RPMI7951 (cell line): ENCODE measurements around the gene PRR5L. TPM values are rescaled to one million over a fixed set of nuclear protein-coding genes. Genes with fewer than 3 reads are reported as not detected.
"Not testable (repeated sequence)": the region's sequence is repeated elsewhere in the genome, so short reads cannot be mapped to it uniquely, and the experiment has no call there.

ENCODE experiments used
- DNase-seq: peaks from one replicate; pipeline ENCODE4 v3.0.0-alpha.2; 2012; ENCODE audit warnings: low read depth
- total RNA-seq: library from RNA; depleted of rRNA; stranded (reverse); fragments of >200 nt; shearing (Covaris generic); gene quantifications from 2 replicates; pipeline ENCODE4 v1.2.3, GENCODE V29; 2014

PRR5L gene
- total RNA-seq, 1 experiment from 2014 or later = 23.2 TPM

DNA sequence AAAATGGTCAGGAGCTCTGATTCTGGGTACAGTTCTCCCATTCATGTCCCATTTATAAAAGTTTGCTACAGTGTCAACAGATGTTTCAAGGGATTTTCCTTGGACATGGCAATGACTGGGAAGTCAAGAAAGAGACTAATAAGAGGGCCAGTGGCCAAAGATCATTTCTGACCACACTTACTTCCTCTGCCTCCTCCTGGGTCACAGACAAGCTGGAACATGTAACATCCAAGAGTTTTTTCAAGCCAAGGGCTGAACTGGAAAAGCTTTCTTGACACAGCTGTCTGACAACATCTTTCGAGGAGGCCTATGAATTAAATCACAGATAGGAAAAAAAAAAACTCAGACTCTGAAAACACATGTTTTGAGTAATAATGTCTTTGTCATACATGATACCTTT lies 15.6 kb upstream of the PRR5L start:
- DNase-seq = no peak

DNA sequence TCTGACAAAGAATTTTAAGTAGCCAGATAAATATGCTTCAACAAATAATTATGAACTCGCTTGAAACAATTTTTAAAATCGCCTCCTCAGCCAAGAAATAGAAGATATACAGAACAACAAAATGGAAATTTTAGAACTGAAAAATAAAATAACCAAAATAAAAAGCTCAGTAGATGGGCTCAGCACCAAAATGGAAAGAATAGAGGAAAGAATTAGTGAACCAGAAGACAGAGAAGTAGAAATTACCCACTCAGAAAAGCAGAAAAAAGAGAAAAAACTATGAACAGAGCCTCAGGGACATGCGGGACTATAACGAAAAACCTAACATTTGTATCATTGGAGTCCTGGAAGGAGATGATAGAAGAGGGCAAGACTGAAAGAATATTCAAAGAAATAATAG lies 14.2 kb upstream of the PRR5L start:
- DNase-seq = no peak

DNA sequence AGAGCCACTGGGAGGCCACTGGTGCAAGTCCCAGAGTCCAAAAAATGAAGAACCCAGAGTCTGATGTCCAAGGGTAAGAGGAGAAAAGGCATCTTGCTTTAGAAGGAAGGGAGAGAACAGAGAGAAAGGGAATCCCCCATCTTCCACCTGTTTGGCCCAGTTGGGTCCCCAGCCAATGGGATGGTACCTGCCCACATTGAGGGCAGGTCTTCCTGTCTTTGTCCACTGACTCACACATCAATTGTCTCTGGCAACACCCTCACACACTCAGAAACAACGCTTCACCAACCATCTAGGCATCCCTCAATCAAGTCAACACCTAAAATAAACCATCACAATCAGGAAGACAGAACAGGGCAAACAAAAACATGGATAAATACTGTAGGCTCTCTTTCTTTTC lies 13.2 kb upstream of the PRR5L start:
- DNase-seq = no peak

DNA sequence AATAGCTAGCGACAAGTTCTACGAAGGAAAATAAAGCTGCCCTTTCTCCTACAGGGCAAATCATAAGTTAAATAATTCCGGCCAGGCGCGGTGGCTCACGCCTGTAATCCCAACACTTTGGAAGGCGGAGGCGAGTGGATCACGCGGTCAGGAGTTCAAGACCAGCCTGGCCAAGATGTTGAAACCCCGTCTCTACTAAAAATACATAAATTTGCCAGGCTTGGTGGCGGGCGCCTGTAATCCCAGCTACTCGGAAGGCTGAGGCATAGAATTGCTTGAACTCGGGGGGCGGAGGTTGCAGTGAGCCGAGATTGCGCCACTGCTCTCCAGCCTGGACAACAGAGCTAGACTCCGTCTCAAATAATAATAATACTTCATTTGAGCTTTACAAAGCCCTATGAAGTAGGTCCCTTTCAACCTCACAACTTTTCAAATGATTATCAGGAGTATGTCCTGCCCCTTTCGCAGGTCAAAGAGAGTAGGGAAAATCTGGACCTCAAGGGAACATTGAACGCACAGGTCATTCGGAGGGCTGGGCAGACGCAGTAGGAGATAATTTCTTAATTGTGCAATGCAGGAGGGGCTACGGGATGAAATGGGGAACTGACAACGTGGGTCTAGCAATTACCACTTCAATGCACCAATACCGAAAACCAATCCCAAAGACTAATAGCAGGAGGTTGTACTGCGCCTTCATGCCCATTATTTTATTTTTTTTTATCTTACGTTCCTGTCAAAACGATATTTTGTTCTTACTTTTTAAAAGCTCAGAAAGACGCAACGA lies 7.5 kb upstream of the PRR5L start:
- DNase-seq = no peak

DNA sequence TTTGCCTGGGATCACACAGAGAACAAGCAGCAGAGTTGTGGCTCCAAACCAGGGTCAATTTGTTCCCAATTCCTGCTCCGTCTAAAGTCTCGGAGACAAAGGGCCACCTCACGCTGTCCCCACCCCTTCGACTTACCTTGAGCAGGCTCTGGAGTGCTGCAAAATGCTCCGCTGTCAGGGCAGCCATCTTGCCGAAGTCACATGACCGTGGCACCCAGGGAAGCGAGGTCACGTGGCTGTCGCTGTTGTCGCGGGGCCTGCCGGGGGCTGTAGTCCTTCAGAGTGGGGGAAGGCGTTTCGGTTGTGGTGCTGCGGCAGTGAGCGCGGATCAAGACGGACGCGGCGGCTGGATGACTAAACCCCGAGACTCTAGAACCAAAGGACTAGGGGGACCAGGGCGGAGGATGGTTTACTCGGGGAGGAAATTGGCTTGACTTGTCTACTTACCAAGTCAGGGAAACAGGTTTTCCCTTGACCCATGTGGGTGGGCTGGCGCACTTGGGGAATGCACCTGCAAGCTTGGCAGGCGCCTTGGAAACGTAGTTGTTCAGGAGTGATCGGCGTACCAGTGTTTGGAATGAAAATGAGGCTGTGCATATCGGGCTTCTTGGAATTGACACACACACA lies 6.7 kb upstream of the PRR5L start, which contains the start of gene COMMD9:
COMMD9 (minus strand) TSS at position 199 of the 627 bp plus-strand sequence; CDS start at position 187, 12 bp downstream.
- DNase-seq = peak; percentile 88

DNA sequence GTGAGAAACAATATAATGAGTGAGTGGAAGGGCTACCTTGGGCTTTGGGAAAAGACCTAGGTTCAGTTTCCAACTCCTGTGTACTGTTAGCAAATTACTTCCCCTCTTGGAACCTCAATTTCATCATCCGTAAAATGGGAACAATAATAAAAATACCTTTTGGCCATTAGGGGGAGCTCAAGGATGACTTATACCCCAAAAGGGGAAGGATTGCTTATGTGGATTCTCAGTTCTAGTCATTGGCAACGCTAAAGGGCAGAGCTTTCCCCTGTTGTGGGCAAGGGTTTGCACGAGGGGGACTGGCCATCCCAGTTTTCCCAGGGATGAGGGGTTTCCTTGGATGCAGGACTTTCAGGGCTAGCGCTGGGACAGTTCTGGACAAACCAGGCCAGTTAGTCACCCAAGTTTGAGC lies 3.8 kb upstream of the PRR5L start:
- peak; percentile 44 for DNase-seq

DNA sequence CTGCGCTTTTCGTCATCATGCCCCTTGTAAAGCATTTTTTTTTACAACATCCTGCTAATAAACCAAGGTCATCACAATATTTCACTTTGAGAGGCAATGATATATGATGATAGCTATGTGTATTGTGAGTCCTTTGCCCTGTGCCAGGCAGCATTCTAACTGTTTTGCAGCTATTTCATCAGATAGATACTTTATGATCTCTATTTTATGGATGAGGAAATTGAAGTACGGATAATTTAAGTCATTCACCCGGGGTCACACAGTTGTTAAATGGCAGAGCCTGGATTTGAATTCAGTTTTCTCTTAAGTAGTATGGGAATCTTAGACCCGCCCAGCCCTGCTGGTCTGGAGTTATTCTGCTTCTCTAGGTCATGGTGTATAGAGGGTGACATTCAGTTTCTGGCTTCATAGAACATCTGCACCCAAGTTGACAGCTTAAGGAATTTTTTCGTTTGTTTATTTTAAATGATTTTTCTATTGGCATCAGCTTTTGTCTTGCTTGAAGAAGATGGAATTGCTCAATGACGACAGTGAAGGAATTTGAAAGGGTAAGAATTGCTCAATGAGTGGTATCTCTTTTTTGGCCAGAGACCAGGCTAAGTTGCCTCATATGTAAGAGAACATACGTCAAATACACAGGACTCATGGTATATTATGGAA lies 926 bp downstream of the PRR5L start:
- DNase-seq = peak; percentile 18

DNA sequence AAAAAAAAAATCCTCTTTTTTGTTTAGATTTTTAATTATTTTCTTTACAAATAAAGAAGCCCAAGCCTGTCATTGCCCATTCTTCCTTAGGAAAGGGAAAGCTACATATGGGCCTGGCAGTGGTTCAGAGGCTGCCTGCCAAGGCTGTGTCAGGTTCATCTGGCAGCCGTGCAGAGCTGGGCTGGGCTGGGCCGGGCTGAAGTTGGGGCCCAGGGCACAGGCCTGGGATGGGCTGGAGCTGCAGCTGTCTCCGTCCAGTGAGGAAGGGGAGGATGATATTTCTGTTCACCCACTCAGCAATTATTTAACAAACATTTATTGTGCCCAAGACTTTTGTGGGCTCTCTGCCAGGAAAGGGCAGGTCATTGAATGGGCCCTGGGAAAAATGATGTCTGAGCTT lies 4.6 kb downstream of the PRR5L start:
- DNase-seq = peak; percentile 61

DNA sequence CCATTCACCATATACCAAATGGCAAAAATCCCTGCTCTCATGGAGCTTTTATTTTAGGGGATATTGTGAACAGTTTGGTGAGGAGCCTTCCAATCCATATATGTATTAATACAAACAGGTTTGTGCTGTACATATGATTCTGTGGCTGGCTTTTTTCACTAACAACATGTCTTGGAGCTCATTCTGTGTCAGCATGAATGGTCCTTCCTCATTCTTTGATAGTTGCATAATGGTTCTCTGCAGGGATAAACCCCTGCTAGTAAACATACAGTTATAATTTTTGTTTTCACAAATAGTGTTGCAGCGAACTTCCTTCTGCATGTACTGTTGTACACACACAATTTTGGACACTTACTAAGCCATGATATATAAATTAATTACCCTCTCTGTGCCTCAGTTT lies 8.3 kb downstream of the PRR5L start:
- no peak for DNase-seq

DNA sequence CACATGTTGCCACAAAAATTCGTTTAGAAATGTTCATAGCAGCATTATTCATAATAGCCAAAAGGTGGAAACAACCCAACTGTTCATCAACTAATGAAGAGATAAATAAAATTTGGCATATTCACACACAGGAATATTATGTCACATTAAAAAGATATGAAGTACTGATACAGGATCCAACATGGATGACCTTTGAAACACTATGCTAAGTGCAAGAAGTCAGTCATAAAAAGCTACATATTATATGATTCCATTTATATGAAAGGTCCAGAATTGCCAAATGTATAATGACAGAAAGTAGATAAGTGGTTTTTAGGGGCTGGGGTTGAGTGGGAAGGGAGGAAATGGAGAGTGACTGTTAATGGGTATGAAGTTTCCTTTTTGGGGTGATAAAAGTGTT lies 9.0 kb downstream of the PRR5L start:
- no peak for DNase-seq

DNA sequence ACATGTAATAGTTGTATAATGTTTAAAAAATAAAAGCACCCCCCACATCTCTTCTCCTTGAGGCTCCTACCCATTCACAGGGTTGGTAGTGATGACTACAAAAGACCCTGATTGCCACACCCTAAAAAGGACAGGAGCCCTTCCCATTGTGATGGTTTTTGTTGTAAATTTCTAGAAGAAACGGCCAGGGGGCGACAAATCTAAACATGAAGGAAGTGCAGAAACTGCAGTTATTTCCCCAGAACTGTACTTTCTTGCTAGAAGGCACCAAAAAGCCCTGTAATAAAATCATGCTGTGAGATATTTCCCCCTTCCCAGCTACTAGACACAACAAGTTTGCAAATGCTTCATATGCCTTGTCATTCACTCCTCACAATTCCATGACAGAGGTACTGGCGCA lies 10.8 kb downstream of the PRR5L start:
- DNase-seq = peak; percentile 60

DNA sequence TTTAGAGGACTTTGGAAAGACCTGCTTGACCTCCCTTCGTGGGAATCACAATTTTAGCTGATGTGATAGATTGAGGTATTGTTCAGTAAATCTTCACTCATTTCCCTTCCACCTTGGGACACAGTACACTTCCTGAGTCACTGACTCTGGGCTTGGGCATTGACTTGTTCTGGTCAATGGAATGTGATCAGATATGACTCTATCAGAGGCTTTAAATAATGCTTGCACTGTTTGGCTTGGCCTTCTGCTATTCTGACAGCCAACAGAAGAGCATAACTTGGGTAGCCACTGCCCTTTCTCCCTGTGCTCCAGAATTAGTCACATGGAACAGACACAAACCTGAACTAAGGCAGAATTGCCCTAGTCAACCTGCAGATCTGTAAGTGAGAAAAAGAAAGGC lies 12.5 kb downstream of the PRR5L start:
- DNase-seq = no peak

DNA sequence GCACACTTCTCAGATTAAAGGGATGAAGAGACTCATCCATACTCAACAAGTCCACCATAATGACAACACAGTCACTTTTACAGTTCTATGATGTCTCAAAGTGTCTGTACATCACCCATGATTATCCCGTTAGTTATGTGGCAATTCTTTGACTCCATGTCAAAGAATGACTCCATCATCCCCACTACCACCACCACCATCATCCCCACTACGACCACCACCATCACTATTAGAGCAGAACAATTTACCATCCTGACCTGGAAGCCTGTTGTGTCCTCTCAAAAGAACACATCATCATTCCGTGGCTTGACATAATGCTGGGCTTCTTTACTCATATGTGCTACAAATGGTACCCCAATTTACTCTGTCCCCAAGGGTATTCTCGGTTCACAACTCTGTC lies 13.7 kb downstream of the PRR5L start:
- no peak for DNase-seq

DNA sequence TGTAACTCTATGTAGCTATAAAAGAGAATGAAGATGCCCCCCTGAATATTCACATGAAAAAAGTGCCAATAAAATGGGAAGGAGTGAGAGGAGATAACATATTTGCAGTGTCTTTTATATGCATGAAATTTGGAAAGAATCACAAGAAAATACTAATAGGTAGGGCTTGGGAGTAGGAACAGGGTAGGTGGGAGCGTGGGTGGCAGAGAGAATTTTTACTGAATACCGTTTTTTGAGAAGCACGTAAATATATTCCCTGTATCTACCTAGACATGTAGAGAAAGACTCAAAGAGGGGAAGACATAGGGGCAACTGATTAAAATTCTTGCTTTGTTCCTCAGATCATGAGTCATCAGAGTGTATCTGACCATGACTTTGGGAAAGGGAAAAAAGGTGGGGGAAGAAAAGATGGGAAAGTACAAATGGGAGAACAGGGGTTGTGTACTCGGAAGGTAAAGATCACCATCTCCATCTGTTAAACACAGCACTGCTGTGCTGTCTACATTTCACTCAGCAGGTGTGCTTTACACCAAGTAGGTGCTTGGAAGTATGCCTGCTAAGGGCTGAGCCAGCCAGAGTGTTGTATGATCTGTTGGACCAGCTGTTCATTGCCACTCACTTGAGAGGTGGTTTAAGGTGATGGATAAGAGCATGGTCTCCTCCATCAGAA lies 16.0 kb downstream of the PRR5L start:
- peak; percentile 49 for DNase-seq

DNA sequence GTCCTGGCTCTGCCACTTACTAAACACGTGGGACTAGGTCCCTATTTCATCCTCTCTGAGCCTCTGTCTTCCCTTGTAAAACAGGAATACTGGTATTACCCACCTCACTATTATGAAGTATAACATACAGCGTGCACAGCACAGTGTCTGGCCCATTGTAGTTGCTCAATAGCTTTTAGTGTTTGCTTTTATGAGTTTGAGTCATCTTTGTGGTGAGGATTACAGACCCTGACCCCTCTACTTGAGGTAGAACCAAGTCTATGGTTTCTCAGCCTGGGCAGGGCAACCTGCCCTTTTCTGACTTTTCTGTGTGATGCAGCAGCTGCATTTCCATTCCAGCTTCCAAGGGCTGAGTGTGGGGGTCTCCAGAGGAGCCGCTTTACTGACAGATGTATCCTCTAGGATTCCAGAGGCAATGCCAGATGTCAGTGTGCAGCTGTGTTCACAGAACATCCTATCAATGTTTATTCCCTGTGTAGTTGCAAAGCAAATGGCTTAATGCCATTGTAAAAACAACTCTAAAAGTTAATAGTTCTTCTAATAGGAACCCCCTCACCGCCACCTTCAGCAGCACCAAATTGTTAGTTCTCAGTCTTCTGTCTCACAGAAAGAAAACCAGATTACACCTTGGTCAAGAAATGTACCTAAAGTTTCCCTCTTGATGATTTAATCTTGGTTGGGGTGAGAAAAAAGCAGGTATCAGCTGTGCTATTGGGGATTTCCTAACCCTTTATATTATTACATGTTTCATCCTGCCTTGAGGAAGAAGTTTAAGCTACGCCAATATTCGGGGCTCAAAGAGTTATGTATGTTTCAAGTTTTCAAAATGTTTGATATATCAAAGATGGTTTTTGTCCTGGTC lies 16.8 kb downstream of the PRR5L start:
- DNase-seq = peak; percentile 79

DNA sequence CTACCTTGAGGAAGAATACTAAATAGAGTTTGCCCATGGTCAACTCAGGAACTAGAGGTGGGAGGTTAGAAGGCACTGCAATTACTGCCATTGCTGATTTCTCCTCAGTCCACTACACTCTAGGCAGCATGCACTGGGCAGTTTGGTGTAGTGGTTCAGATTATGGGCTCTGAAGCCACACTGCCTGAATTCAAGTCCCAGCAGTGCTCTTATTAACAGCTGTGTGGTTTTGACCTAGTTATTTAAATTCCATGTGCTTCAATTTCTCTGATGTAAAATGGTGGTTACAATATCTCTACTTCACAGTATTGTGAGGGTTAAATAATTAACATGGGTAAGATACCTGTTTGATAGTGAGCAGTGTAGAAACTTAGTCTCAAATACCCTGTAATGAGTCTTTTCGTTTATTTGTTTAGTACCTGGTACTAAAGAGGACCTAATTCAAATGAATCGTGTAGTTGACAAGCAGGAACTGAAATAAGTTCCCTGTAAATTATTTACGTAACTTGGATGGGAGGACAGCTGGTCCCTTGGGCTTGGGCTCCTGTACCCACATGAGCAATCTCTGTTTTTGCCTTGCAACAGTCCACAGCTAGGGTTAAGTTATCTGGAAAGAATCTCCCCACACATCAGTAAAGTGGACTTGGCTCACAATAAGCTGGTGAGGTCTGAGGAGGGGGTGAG lies 17.8 kb downstream of the PRR5L start:
- DNase-seq = no peak

DNA sequence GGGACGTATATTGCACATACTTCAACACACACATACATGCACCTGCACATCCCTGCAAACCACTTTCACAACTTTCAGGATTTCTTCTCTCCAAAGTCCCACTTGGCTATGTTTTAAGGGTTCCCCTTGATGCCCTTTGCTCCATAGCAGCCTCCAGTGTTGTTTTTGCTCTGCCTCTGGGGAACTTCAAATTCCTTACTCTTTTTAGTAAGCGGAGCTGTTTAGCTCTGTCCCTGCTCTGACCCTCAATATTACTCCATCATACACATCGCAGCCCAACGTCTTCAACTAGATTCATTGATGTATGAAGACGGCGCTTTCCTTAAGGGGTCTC lies 18.3 kb downstream of the PRR5L start:
- no peak for DNase-seq

DNA sequence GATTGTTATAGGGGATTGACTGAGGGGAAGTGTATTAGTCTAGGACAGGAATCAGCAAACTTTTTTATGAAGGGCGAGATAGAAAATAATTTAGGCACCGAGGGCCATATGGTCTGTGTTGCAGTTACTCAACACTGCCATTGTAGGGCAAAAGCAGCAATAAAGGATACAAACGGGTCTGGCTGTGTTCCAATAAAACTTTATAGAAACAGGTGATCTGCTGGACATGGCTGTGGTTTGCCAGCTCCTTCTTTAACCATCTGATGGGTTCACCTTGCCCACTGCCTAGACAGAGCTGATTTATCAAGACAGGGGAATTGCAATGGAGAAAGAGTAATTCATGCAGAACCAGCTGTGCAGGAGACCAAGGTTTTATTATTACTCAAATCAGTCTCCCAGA lies 20.0 kb downstream of the PRR5L start:
- no peak for DNase-seq

DNA sequence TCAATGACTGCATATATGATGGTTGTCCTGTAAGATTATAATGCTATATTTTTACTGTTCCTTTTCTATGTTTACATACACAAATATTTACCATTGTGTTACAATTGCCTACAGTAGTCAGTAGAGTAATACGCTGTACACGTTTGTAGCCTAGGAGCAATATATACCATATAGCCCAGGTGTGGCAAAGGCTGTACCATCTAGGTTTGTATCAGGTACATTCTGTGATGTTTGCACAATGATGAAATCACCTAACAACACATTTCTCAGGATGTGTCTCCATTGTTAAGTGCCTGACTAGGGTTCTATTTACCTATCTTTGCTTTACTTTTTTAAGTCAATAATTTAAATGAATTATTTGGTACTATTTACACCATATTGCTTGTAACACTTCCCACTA lies 21.9 kb downstream of the PRR5L start:
- no peak for DNase-seq

DNA sequence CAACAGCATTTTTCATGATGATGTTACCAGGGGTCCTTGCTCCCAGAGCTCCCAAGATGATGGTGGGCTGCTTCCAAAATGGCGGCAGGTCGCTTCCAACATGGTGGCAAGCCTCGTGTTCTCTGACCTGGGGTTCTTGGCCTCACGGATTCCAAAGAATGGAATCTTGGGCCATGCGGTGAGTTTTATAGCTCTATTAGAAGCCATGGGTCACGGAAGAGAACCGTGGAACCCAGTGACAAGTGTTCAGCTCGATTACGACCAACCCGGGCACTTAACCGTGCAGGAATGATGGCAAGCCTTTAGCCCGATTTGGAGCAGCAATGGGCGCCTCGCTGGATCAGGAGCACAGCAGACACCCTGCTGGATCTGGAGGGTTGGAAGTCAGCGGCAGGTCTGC lies 28.9 kb downstream of the PRR5L start:
- DNase-seq = not testable (repeated sequence)

DNA sequence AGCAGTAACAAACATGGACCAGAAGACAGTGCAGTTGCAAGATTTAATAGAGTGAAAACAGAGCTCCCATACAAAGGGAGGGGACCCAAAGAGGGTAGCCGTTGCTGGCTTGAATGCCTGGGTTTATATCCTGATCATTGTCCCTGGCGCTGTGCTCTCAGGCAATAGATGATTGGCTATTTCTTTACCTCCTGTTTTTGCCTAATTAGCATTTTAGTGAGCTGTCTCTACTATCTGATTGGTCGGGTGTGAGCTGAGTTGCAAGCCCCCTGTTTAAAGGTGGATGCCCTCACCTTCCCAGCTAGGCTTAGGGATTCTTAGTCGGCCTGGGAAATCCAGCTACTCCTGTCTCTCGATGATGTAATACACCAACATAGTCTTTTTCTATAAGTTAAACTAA lies 29.3 kb downstream of the PRR5L start:
- not testable (repeated sequence) for DNase-seq
